ENCODE data around the gene CBX1. TPM values are rescaled to one million over a fixed set of nuclear protein-coding genes. Genes with fewer than 3 reads are reported as not detected.

CBX1 gene
- total and polyA plus RNA-seq, 2 of the 4 experiments (the other 2 are of a cell fraction), result 35.0 to 54.9 TPM

DNA sequence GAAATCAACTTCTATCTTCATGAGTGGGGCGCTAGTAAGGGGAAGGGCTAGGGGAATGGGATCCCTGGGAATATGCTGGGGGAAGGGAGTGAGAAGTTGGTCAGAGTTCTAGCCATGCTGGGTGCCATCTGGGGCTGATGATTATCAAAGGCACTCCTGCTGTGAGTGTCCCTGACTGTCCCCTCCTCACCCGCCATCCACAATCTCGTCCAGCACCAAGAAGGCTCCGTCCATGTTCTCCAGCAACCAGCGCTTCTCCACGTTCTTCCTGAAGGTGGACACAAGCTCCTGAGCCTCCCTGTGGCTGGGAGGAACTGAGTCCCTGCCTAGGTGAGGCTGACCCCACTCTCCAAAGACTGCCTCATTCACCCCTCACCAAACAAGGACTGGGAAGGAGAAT lies 69.3 kb downstream of the CBX1 start:
- Histone ChIP-seq H2BK120ac (ENCODE audit: low read depth, low read length) (no peak overlapping the region), H2AFZ (replicated peaks; ENCODE audit: low read length, poor library complexity) (no peak overlapping the region), H3K27ac (ENCODE audit: insufficient read depth, low read length) (no peak overlapping the region), H3K36me3 (ENCODE audit: control insufficient read depth, insufficient read depth, low read length) (peaks cover 10% of the 10 kb centered on the region), H2BK5ac (ENCODE audit: low read depth, low read length, poor library complexity, severe bottlenecking) (no peak overlapping the region), H3K14ac (replicated peaks; ENCODE audit: low read depth, low read length) (no peak overlapping the region), H3K18ac (ENCODE audit: low read depth, low read length) (no peak overlapping the region), H3K4ac (ENCODE audit: low read depth, low read length) (no peak overlapping the region), H2BK20ac (ENCODE audit: low read depth, low read length) (no peak overlapping the region), H3K23ac (ENCODE audit: low read depth, low read length) (no peak overlapping the region), H4K91ac (ENCODE audit: insufficient read depth, low read depth, low read length) (no peak overlapping the region), H3K56ac (ENCODE audit: extremely low read depth, insufficient read depth, low read length) (no peak overlapping the region), H2AK9ac (replicated peaks; ENCODE audit: low read depth, low read length, poor library complexity) (no peak overlapping the region), H2AK5ac (ENCODE audit: low read depth, low read length) (no peak overlapping the region), H3K79me1 (ENCODE audit: low read depth in 1 of 2, low read length in 2 of 2) (peaks cover 5 to 7% of the 10 kb centered on the region in 2 experiments), H3K27me3 (ENCODE audit: control insufficient read depth, insufficient read depth, low read length) (no peaks in the 10 kb centered on the region), H4K20me1 (ENCODE audit: insufficient read depth, low read length) (no peaks in the 10 kb centered on the region), H3K9me1 (ENCODE audit: insufficient read depth, low read length) (peaks cover 6% of the 10 kb centered on the region), H2BK15ac (ENCODE audit: low read depth, low read length) (no peak overlapping the region), H4K8ac (ENCODE audit: low read depth in 2 of 2, low read length in 2 of 2) (no peak overlapping the region), H3K4me3 (ENCODE audit: insufficient read depth, low read depth, low read length) (no peak overlapping the region), H3K4me1 (ENCODE audit: control insufficient read depth, insufficient read depth, low read length) (peaks cover 5% of the 10 kb centered on the region), H4K5ac (ENCODE audit: low read depth, low read length) (no peak overlapping the region), H3K9me3 (ENCODE audit: control insufficient read depth, insufficient read depth, low read length) (no peaks in the 10 kb centered on the region), H3K9ac (ENCODE audit: low read depth, low read length) (no peak overlapping the region), H3K4me2 (ENCODE audit: low read depth, low read length) (no peak overlapping the region)
- in situ Hi-C loops (cut with MboI; ENCODE audit: low sequenced_read_pairs), result loop anchor here (5.0 kb wide), 1 partner anchor 35 kb away; no protein-coding TSS in a partner anchor
- no CpG with 5 or more reads among the region's 6 CpGs for WGBS, 2 experiments (ENCODE audit: extremely low coverage in 2 of 2, insufficient read length in 1 of 2)
- ChIA-PET CTCF (interaction anchor here (0.6 to 0.7 kb wide), 2 partner anchors 257 to 580 kb away, joined by 3 to 9 read pairs; no protein-coding TSS in a partner anchor), POLR2A (ENCODE audit: unreplicated experiment) (no interaction called here)
- BruUV-seq (replicated peaks), result no TSS peak
- dilution Hi-C loops (cut with HindIII; ENCODE audit: low sequenced_read_pairs, unreplicated experiment), result no loop called here
- ATAC-seq (ENCODE audit: low read depth) (no peak), DNase-seq (no peak)
- no peak for TF ChIP-seq POLR2A (IDR thresholded peaks at IDR 0.05; ENCODE audit: low read depth, low read length)
- intact Hi-C loops (cut with micrococcal nuclease), result no loop called here
